CD4-positive, alpha-beta T cell (primary cell): ENCODE measurements around the gene BAK1. TPM values are rescaled to one million over a fixed set of nuclear protein-coding genes. Genes with fewer than 3 reads are reported as not detected.
A peak's percentile ranks its signal among the peaks of the same experiment; 100 is the strongest.

Source experiments
- ATAC-seq: fragments of 200-7000 bp; cut with Tn5 transposase; one replicate; pipeline ENCODE4 v1.10.0; 2022; ENCODE audit warnings: mild to moderate bottlenecking; ENCODE audit not compliant: poor library complexity
- CTCF ChIA-PET: fragments of 350-600 bp; sonication (Branson Sonifier 250); formaldehyde crosslinking; loops from one replicate; lab custom pipeline; 2021; ENCODE audit warnings: antibody characterized with exemption, inconsistent platforms; lab: Charles Lee
- POLR2A ChIA-PET: fragments of 350-600 bp; sonication (Branson Sonifier 250); formaldehyde crosslinking; loops from one replicate; lab custom pipeline; 2021; ENCODE audit warnings: antibody characterized with exemption, inconsistent platforms; lab: Charles Lee
- DNase-seq, 14 experiments: peaks; one replicate each; pipeline ENCODE4 v3.0.0-alpha.2; 2013 to 2020; ENCODE audit warnings: mixed read lengths in 2 of 14
- H3K27ac ChIP-seq, 2 donors: one replicate each; pipeline versions ENCODE4 v1.5.1 to v1.7.0; 2013; ENCODE audit warnings: low read length in 2 of 2, low read depth in 1 of 2, mild to moderate bottlenecking in 1 of 2
- H3K27me3 ChIP-seq, 2 experiments: 1 replicate in 1 of 2; 2 replicates in 1 of 2; pipeline versions ENCODE4 v1.6.1 to v1.7.0; 2013; ENCODE audit warnings: low read length in 2 of 2, control low read depth in 1 of 2, mild to moderate bottlenecking in 1 of 2, moderate library complexity in 1 of 2; ENCODE audit not compliant: insufficient read depth in 2 of 2, control insufficient read depth in 1 of 2
- H3K36me3 ChIP-seq: one replicate; pipeline ENCODE4 v1.6.1; 2013; ENCODE audit warnings: low read length, control low read depth; ENCODE audit not compliant: insufficient read depth
- H3K4me1 ChIP-seq: one replicate; pipeline ENCODE4 v1.6.1; 2013; ENCODE audit warnings: low read length, control low read depth; ENCODE audit not compliant: insufficient read depth
- H3K4me3 ChIP-seq: one replicate; pipeline ENCODE4 v1.5.1; 2013; ENCODE audit warnings: mild to moderate bottlenecking, low read length, moderate library complexity
- H3K9me3 ChIP-seq, 2 experiments: 1 replicate in 1 of 2; 2 replicates in 1 of 2; pipeline versions ENCODE4 v1.6.1 to v1.7.0; 2013; ENCODE audit warnings: low read length in 2 of 2, mild to moderate bottlenecking in 2 of 2, control low read depth in 1 of 2, moderate library complexity in 1 of 2; ENCODE audit not compliant: control insufficient read depth in 1 of 2, insufficient read depth in 1 of 2
- H3K27ac Mint-ChIP-seq: one replicate; pipeline ENCODE4 v1.8.0; 2020; ENCODE audit warnings: mixed read lengths
- H3K27me3 Mint-ChIP-seq: one replicate; pipeline ENCODE4 v1.8.0; 2021; ENCODE audit warnings: mixed read lengths
- H3K36me3 Mint-ChIP-seq: one replicate; pipeline ENCODE4 v1.8.0; 2021; ENCODE audit warnings: low read depth, mixed read lengths
- H3K4me1 Mint-ChIP-seq: one replicate; pipeline ENCODE4 v1.8.0; 2021; ENCODE audit warnings: low read depth, mixed read lengths
- H3K4me3 Mint-ChIP-seq: one replicate; pipeline ENCODE4 v1.8.0; 2020; ENCODE audit warnings: mild to moderate bottlenecking, mixed read lengths
- H3K9me3 Mint-ChIP-seq: one replicate; pipeline ENCODE4 v1.8.0; 2020; ENCODE audit warnings: mixed read lengths
- CTCF ChIP-seq: fragments of 200-600 bp; IDR thresholded peaks from one replicate; pipeline ENCODE4 v1.8.0; 2022; ENCODE audit warnings: antibody characterized with exemption, mild to moderate bottlenecking
- intact Hi-C, 2 experiments: fragments of 100-400 bp; cut with DNase I in 1 of 2; cut with micrococcal nuclease in 1 of 2; formaldehyde crosslinking; loops; one replicate each; pipeline versions ENCODE4 v1.15.1 to v1.9.0; 2023 to 2025; cut with DNase I, micrococcal nuclease
- total RNA-seq, 174 experiments: library from RNA in 2 of 174; stranded (reverse) in 2 of 174; gene quantifications; one replicate each; pipeline ENCODE4 v1.2.3 and lab custom pipeline; 2021 to 2026

BAK1 gene
- total RNA-seq, 2 experiments from 2014 or later: 38.3 to 40.8 TPM

- CTCF ChIA-PET: interaction anchor here (0.9 to 2.5 kb wide), 3 partner anchors 9 to 38 kb away, joined by 3 to 10 read pairs (median 4); partner anchors contain the start of gene BAK1
- Histone ChIP-seq H3K4me1 (peaks cover 45% of the 10 kb centered on the region), H3K9me3 (no peaks in the 10 kb centered on the region), H3K4me3 (peak overlapping the region; percentile 64), H3K27ac (peak overlapping the region; percentile 93 to 97), H3K36me3 (peaks cover 39% of the 10 kb centered on the region), H3K27me3 (no peaks in the 10 kb centered on the region)
- Mint-ChIP-seq H3K4me3 (peak overlapping the region; percentile 88), H3K36me3 (peaks cover 52% of the 10 kb centered on the region), H3K9me3 (no peaks in the 10 kb centered on the region), H3K27me3 (no peaks in the 10 kb centered on the region), H3K27ac (peak overlapping the region; percentile 99), H3K4me1 (peaks cover 35% of the 10 kb centered on the region)
- DNase-seq: no peak
- POLR2A ChIA-PET: interaction anchor here (0.9 to 3.6 kb wide), 17 partner anchors 8 to 300 kb away, joined by 3 to 47 read pairs (median 13); partner anchors contain the start of genes BAK1, CUTA, ITPR3 and PFDN6
- TF ChIP-seq CTCF: no peak
- ATAC-seq: no peak
- intact Hi-C loops: loop anchor here (1.0 to 10.0 kb wide), 6 partner anchors 9 to 297 kb away; partner anchors contain the start of genes B3GALT4 (in 1 of the 2), BAK1 (in 1 of the 2), KIFC1 (in 1 of the 2) and RPS18 (in 1 of the 2)
Observed at GRCh38 chr6:33571637-33572316, 8.3 kb downstream of the BAK1 start.

DNA sequence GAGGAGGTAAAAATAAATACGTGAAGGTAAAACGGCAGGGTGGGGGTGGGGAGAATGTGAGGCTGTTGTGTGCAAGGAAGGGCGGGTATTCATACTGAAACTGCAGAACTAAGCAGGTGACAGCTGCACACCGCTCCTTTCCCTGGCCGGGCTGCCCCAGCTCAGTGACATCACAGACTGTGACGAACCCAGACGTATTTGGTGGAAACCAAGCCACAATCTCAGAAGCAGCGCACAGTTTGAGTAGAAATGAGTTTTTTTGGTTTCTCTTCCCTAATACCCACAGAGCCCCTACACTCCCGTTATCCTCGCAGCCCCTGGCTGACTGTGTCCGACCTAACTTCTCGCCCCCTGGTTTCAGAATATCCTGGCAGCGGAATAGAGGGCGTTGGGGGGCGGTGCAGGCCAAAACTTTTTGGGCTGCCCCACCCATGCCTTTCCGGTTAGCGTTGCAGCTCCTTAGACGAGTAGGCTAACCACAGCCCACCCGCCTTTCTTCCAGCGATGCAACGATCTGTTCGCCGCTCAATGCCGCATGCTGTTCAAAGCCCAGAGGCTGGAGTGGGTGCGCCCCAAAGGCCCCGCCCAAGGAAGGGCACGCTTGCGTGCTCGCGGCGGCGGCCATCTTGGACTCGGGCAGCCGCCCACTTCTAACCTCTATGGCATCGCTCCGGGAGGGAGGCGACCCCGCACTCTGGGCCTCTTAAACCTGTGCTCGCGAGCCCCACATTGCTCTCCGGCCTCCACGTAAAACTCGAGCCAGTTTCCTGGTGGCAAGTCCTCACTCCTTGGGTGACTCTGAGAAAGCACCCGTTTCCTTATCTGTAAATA, 9.1 kb downstream of the BAK1 start:
- POLR2A ChIA-PET: interaction anchor here (0.6 to 3.6 kb wide), 31 partner anchors 8 to 1764 kb away, joined by 3 to 47 read pairs (median 6); partner anchors contain the start of genes B3GALT4, BAK1, CUTA and ITPR3
- intact Hi-C loops: loop anchor here (1.0 to 10.0 kb wide), 8 partner anchors 9 to 296 kb away; partner anchors contain the start of genes B3GALT4 (in 1 of the 2), BAK1 (in 1 of the 2), KIFC1 (in 1 of the 2) and RPS18 (in 1 of the 2)

More for the DNA sequence above, 9.1 kb downstream of the BAK1 start:
- CTCF ChIA-PET: interaction anchor here (0.9 to 2.5 kb wide), 3 partner anchors 10 to 38 kb away, joined by 3 to 10 read pairs (median 4); partner anchors contain the start of gene BAK1
- H3K4me3 Mint-ChIP-seq: peak overlapping the region; percentile 88
- H3K9me3 Mint-ChIP-seq: no peaks in the 10 kb centered on the region
- H3K27ac ChIP-seq: peak overlapping the region; percentile 93 to 97
- H3K4me1 Mint-ChIP-seq: peaks cover 35% of the 10 kb centered on the region
- no peak for TF ChIP-seq CTCF
- H3K9me3 ChIP-seq: no peaks in the 10 kb centered on the region
- peaks cover 36% of the 10 kb centered on the region for H3K36me3 ChIP-seq
- peak overlapping the region; percentile 99 for H3K27ac Mint-ChIP-seq
- peaks cover 42% of the 10 kb centered on the region for H3K4me1 ChIP-seq
- DNase-seq (peak; percentile 83 to 97 (median 88)), ATAC-seq (peak; percentile 84)
- H3K4me3 ChIP-seq: peak overlapping the region; percentile 64
- no peaks in the 10 kb centered on the region for H3K27me3 ChIP-seq
- H3K36me3 Mint-ChIP-seq: peaks cover 44% of the 10 kb centered on the region
- H3K27me3 Mint-ChIP-seq: no peaks in the 10 kb centered on the region
